Activated gamma-delta T cell (primary cell): ENCODE data around the gene POLK.

Experiments
- DNase-seq: peaks from one replicate; lab custom pipeline; 2025; lab: John Stamatoyannopoulos, UW

The POLK gene

GRCh38 chr5:75648712-75649111 is 137.0 kb downstream of the POLK start:
- no peak for DNase-seq
